HG02943 (cell line): Measurements from ENCODE around the gene WARS2.

Experiments used
- ATAC-seq: cut with Tn5 transposase; IDR thresholded peaks from one replicate; pipeline ENCODE4 v1.9.1; 2021; ENCODE audit warnings: mild to moderate bottlenecking, low read depth, moderate library complexity; ENCODE audit not compliant: unreplicated experiment

WARS2 gene

GRCh38 chr1:119038363-119038762 is 102.1 kb downstream of the WARS2 start:
- ATAC-seq = no peak

GRCh38 chr1:119034359-119034758 is 106.1 kb downstream of the WARS2 start:
- no peak for ATAC-seq

- ATAC-seq = no peak
Measured at GRCh38 chr1:119032986-119033385, 107.5 kb downstream of the WARS2 start.

- ATAC-seq = no peak
Measured at GRCh38 chr1:119027759-119028158, 112.7 kb downstream of the WARS2 start.

- no peak for ATAC-seq
Measured at GRCh38 chr1:119026956-119027355, 113.5 kb downstream of the WARS2 start.

GRCh38 chr1:119015547-119015946 is 124.9 kb downstream of the WARS2 start:
- no peak for ATAC-seq

- no peak for ATAC-seq
Measured at GRCh38 chr1:119012383-119012782, 128.1 kb downstream of the WARS2 start.

GRCh38 chr1:119011706-119012105 is 128.7 kb downstream of the WARS2 start:
- no peak for ATAC-seq

GRCh38 chr1:119011116-119011515 is 129.3 kb downstream of the WARS2 start:
- ATAC-seq = no peak

GRCh38 chr1:119010201-119010600 is 130.3 kb downstream of the WARS2 start:
- ATAC-seq = no peak

- ATAC-seq = no peak
Measured at GRCh38 chr1:119009312-119009655, 131.2 kb downstream of the WARS2 start.

- ATAC-seq = peak; percentile 64
Measured at GRCh38 chr1:119008483-119009311, 131.8 kb downstream of the WARS2 start.

GRCh38 chr1:119007670-119008482 is 132.6 kb downstream of the WARS2 start:
- peak; percentile 24 for ATAC-seq

GRCh38 chr1:119007339-119007669 is 133.1 kb downstream of the WARS2 start:
- no peak for ATAC-seq

- no peak for ATAC-seq
Measured at GRCh38 chr1:119006406-119007279, 133.8 kb downstream of the WARS2 start.

GRCh38 chr1:119005724-119006405 is 134.6 kb downstream of the WARS2 start:
- no peak for ATAC-seq

GRCh38 chr1:119004781-119005180 is 135.7 kb downstream of the WARS2 start:
- no peak for ATAC-seq

- no peak for ATAC-seq
Measured at GRCh38 chr1:119004129-119004527, 136.3 kb downstream of the WARS2 start.

GRCh38 chr1:119003413-119004128 is 136.9 kb downstream of the WARS2 start:
- no peak for ATAC-seq
